NCI-H128 (cell line): Measurements from ENCODE around the gene ZSCAN5A.
"Not testable (repeated sequence)": the region's sequence is repeated elsewhere in the genome, so short reads cannot be mapped to it uniquely, and the experiment has no call there.

Source experiments
- DNase-seq: peaks from one replicate; lab custom pipeline; 2025; ENCODE audit not compliant: unreplicated experiment; lab: John Stamatoyannopoulos, UW

ZSCAN5A gene

DNA sequence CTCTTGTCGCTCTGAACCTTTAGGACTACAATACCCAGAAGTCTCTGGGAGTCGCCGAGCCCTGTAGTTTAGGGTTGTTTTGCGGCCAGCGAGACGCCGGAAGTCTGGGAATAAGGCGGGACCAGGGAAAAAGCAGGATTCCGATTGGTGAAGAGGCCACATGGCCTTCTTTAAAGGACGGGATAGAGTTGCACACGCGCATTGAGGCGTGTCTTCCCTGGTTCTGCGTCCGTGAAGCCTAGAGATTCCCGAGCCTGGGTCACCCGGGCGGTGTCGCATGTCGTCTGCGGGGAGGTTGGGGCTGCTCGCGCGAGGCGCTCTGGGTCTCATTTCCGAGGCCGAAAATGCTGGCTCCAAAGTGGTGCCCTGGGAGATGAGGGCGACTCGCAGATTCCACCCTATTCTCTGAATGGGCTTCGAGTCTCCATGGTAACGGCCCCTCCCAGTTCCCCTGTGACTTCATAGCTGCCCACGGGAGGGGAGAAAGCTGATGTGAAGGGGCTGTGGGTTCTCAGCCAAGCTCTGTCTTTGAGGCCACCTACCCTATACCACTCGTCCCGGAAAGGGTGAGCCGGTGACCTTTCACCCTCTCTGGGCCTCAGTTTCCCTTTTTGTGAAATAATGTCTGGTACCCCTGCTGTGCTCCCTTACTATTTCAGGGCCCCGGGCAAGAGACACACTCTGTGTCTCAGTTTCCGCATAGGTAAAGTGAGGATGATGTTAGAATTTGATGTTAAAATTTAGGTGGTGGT is 614 bp upstream of the ZSCAN5A start:
- peak; percentile 92 for DNase-seq

DNA sequence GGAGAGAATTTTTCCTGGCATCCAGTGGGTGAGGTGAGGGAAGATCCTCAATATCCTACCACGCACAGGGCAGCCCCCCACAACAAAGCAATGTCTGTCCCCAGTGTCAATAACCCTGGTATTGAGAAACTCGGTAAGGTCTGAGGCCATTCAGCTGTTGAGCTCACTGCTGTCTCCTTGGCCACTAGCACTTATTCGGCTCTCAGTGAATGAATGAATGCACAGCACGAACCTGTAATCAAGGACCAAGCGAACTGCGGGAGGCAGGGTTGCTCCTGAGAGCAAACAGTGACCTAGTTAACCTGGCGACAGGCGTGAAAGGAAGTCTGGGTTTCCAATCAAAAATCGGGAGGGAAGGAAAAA is 640 bp downstream of the ZSCAN5A start:
- DNase-seq, result no peak

DNA sequence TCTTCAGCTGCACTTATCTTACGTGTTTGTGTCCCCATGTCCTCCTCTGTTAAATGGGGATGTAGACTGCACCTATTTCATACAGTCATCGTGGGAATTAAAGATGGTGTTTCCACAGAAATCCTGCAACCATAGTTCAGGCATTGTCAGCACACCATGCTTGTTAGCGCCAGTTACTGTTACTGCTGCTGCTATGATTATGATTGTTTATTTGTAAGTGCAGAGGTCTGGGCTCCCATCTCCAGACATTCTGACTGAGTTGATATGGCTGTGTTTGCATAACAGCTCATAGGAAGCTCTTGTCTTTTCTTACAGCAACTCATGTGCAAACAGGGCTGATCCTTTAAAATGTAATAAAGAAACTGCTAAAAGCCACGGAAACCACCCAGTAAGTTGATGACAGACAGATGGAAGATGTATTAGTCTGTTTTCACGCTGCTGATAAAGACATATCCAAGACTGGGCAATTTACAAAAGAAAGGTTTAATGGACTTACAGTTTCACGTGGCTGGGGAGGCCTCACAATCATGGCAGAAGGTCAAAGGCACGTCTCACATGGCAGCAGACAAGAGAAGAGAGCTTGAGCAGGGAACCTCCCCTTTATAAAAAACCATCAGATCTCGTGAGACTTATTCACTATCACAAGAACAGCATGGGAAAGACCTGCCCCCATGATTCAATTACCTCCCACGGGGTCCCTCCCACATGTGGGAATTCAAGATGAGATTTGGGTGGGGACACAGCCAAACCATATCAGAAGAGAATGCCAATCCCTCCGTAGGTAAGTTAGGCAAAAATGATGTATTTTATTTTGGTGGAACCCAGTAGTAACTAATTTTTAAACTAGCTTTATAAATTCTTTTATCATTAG is 1.6 kb downstream of the ZSCAN5A start:
- DNase-seq, result no peak

DNA sequence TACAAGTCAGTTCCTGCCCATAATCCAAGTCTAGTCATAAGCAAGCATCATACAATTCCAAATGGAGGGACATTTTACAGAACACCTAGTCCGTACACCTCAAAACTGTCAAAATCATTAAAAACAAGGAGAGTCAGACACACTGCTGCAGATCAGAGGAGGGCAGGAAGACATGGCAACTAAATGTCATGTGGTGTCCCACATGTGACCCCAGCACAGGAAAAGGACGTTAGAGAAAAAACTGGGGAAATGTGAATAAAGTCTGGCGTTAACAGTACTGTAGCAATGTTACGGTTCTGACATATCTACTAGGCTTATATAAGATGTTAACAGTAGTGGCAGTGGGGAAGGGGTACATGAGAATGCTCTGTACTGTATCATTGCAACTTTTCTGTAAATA is 2.3 kb downstream of the ZSCAN5A start:
- DNase-seq, result no peak

DNA sequence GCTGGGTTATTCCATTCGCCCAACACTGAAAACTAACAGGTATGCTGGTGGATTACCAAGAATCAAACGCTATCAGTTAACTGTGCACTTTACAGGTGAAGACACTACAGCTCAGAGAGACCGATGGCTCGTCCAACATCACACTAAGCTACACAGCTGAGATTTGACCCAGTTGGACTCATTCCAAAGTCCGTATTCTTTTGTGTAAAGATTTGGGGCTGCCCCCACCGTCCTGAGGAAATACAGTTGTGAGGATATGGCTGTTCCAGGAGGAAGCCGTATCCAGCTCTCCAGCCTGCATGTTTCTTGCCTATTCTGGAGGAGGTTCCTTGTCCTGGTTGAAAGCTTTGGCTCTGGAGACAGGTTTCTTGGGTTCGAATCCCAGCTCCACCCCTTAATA is 4.2 kb downstream of the ZSCAN5A start:
- DNase-seq, result no peak

DNA sequence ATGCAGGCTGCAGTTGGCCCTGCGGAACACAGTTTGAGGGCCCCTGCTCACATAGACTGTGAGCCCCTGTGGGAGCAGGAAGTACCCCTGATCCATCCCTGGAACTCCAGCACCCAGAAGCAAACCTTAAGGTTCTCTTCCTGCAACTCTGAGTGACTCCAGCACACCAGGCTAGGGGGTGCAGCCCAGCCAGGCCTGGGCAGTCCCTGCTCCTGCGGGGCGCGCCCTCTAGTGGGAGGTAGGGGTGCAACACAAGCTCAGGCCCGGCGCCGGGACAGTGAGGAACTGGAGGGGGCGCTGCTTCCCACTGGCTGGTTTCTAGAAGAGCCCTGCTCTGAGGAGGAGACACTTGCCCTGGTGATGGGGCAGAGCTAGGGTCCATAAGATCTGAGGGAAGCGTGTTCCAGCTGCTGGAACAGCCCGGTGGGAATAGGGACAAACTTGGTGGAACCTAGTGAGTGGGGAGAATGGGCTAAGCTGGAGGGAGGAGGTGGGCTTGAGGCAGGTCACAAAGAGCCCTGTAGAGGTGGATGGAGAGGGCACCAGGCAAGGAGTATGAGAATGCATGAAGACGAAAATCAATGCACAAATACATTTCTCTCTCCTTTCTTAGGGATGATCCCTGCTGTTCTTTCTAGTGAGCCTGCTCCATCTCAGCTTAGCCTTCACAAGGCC is 5.0 kb downstream of the ZSCAN5A start:
- no peak for DNase-seq

DNA sequence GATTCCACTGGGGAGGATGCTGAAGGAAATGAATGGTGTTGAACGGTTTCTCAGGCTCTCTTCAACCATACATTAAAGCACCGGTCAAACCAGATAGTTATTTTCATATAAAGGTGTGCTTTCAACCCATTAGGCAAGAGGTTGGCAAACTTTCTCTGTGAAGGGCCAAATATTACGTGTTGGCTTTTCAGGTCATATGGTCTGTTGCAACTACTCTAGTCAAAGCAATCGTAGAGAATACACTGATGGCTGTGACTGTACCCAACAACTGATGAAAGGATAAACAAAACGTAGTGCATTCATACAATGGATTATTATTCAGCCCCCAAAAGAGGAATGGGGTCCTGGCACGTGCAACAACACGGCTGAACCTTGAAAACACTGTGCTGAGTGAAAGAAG is 5.8 kb downstream of the ZSCAN5A start:
- DNase-seq, result no peak

DNA sequence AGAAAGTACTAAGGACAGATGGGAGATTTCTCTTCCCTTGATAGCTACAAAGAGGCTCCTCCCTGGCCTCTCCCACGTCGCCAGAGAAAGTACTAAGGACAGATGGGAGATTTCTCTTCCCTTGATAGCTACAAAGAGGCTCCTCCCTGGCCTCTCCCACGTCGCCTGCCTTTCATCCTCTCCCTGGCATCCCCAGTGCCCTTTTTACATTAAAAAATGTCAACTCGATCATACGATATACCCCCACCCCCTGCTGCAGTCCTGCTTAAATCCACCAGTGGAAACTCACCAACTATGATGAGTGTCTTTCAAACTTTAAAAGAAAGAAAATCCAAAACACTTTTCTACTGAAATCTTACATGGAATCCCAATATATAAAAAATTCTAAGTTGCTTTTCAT is 7.6 kb downstream of the ZSCAN5A start:
- DNase-seq, result not testable (repeated sequence)

DNA sequence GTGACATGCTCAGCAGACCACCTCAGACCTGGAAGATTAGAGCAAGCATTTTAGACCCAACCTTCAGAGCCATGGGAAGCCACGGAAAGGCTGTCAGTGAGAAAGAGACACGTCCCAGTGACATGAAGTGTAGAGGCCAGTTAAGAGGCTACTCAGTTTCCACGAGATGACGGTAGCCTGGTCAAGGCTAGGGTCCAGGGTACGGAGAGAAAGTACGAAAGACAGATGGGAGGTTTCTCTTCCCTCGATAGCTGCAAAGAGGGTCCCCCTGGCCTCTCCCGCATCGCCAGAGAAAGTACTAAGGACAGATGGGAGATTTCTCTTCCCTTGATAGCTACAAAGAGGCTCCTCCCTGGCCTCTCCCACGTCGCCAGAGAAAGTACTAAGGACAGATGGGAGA is 8.6 kb downstream of the ZSCAN5A start:
- DNase-seq, result no peak

DNA sequence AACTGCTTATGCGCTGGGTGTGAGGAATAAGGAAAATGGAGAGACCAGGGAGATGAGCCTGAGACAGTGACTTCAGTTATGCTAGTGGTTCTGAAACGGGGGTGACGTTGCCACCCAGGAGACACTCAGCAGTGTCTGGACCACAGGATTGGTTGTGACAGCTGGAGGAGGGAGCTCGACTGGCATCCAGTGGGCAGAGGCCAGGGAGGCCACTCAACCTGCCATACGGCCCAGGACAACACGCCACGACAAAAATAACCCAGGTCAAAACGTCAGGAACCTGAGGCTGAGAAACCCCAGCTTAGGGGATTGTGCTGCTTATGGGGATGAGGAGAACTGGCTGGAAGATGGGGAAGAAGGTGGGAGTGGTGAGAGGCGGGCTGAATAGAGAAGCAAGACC is 10.4 kb downstream of the ZSCAN5A start:
- no peak for DNase-seq

DNA sequence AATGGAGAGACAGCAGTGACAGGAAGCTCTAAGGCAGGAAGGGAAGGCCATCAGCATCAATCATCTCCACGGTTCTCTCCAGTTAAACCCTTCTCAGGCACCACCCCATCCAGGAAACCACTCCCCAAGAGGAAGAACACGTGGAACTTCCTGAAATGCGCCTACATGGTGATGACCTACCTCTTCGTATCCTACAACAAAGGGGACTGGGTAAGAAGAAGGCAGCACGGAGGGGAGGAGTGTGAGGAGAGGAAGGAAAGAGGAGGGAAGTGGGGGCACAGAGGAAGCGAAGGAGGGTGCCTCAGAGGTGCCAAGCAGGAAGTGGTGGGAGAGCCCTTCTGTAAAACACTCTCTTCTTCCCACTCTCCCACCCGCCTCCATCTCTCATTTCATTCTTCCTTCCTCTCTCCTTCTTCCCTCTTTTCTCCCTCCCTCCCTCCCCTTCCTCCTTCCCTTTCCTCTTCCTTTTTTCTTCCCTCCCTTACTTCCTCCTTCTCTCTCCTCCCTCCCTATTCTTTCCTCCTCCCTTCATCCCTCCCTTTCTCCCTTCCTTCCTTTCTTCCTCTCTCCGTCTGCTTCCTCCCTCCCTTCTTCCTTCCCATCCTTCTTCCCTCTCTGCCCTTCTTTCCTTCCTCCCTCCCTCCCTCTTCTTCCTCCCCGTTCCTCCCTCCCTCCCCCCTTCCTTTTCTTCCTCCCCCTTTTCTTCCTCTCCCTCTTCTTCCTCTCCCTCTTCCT is 12.6 kb downstream of the ZSCAN5A start:
- no peak for DNase-seq

DNA sequence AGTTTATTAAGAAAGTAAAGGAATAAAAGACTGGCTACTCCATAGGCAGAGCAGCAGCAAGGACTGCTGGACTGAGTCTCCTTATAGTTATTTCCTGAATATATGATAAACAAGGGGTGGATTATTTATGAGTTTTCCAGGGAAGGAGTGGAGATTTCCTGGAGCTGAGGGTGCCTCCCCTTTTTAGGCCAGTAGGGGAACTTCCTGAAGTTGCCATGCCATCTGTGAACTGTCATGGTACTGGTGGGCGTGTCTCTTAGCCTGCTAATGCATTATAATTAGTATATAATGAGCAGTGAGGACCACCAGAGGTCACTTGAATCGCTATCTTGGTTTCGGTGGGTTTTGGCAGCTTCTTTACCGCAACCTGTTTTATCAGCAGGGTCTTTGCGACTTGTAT is 13.5 kb downstream of the ZSCAN5A start:
- no peak for DNase-seq

DNA sequence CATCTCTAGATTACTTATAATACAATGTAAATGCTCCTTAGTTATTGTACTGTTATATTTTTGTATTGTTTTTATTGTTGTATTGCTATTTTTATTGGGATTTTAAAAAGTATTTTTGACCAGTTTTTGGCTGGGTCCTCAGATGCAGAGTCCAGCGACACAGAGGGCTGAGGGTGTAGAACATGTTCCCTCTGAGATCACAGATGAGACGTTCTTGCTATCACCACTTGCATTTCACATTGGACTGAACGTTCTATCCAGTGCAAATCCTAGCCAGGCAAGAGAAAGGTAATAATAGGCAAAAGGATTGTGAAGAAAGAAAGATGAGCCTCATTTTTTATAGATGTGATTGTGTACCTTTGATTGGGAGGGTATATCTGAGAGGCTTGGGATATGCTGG is 15.0 kb downstream of the ZSCAN5A start:
- no peak for DNase-seq

DNA sequence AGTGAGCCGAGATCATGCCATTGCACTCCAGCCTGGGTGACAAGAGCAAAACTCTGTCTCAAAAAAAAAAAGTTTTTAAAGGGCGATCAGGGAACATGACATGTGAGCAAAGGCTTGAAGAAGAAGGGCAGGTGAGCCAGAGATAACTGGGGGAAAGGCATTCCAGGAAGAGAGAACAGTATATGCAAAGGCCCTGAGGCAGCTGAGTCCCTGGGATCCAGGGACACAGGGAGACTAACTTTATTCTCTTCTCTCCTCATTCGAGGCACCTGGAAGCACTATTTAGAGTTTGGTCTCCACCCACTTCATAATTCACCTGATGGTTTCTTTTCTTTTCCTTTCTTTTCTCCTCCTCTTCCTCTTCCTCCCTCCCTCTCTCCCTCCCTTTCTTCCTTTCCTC is 17.6 kb downstream of the ZSCAN5A start:
- no peak for DNase-seq

DNA sequence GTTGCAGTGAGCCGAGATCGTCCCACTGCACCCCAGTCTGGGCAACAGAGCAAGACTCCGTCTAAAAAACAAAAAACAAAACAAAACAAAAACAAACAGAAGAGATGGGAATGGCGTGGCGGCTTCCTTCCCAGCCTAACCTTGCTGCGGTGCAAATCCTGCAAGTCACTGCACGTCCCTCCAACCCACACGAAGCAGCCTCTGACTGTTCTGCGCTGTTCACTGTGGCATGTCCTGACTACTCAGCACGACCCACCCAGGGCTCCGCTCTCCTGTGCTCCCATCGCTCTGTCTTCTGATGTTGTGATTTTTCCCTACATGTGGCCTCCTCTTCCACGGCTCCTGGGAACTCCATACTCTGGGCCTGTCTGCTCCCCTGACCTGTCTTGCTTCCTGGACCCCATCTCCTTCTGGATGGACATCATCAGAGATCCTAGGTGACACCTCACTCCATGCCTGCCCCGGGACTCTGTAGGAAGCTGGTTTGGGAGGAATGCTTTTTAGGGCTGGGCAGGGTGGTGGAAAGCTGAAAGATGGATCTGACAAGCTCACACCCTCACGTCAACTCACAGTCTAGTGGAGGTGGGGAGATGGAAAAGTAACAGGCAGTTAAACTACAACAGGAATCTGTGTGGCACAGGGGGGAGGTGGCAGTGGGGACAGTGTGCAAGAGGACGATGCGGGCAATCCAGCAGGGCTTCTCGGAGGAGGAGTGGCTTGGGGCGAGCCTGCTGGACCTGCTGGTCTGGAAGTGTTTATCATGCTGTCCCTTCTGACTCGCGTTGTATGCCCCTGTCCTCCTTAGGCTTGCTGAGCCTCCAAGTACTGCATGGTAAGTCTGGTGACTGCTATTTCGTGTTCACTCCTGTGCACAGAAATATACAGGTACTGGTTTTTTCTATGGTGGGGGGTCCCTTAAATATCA is 18.8 kb downstream of the ZSCAN5A start:
- DNase-seq, result no peak

DNA sequence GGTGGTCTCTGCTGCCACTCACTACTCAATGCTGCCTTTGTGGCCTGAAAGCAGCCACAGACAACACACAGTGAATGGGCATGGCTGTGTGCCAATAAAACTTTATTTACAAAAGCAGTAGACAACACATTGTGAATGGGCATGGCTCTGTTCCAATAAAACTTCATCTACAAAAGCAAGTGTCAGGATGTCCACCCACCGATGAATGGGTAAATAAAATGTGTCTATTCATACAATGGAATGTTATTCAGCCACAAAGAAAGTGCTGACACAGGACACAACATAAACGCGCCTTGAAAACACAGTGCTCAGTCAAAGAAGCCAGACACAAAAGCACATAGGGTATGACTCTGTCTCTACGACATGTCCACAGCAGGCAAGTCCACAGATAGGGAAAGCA is 20.1 kb downstream of the ZSCAN5A start:
- peak; percentile 67 for DNase-seq

DNA sequence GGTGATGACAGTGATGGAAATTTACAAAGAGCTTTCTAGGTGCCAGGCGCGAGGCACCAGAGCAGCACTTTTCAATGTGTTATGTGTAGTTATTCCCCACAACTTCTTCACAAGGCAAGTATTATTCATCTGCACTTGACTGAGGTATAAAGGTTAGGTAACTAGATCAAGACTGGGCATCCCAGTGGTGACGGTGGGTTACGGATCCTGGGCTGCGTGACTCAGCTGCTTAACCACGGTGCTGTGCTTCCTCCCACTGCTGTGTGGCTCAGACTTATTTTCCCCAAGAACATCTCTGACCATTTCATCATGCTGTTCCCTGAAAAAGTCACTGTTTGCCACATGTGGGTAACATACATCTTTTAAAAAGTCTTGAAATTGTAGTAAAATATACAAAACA is 22.8 kb downstream of the ZSCAN5A start:
- no peak for DNase-seq

DNA sequence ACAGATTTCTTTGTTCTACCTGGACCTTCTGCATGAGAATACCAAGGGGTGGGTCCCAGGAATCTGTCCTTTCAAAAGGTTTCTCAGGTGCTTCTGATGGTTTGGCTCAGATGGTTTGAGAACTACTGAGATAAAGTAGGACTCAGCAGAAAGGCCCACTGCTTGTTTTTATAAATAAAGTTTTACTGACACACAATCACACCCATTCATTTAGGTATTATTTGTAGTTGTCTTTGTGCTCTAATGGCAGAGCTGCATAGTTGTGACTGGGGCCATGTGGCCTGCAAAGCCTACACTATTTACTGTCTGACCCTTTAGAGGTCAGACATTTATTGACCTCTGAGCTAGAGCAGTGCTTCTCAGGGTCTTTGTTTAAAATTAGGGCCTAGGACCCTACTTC is 24.5 kb downstream of the ZSCAN5A start:
- DNase-seq, result no peak

DNA sequence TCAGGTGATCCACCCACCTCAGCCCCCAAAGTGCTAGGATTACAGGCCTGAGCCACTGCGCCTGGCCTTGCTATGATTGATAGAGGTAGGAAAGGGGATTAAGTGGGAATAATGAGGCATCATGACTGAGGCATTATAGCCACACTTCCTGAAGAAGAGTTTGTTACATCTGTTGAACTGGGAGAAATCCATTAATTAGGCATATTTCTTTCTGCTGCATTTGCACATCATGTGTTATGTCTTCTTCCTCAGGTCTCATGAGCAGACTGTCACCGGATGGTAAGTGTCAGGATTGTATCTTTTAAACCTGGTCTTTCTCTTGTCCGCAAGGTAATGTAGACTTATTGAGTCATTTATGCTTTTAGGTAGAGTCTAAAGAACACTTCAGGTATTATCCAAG is 29.9 kb downstream of the ZSCAN5A start:
- DNase-seq, result no peak

DNA sequence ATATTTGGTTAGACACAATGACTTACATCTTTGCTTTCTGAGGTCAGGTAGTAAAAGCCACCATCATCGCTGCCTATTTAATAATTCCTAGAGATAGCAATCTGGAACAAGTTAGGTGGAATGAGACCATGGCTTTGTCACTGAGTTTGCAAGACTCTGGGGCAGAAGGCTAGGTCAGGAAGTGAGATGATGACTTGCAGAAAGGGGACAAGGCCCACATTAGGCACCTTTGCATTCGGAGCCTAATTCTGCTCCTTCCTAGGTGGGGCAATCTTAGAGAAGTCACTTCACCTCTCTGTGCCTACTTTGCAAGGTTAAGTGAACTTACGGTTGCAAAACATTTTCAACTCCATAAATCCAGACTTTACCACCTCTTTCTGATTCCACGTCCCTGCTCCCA is 31.8 kb downstream of the ZSCAN5A start:
- DNase-seq, result no peak
